HFF-Myc (cell line): Measurements from ENCODE around the gene GPR75.

Experiments used
- DNase-seq: peaks from one replicate; pipeline ENCODE4 v3.0.0-alpha.2; 2011; ENCODE audit warnings: low read depth; ENCODE audit errors: extremely low read depth
- H3K4me3 ChIP-seq: replicated peaks from 2 replicates; pipeline ENCODE4 v1.5.1; 2011; ENCODE audit warnings: low read depth, mild to moderate bottlenecking, control low read depth, low read length
- CTCF ChIP-seq: IDR thresholded peaks from 2 replicates; pipeline ENCODE4 v1.5.1; 2012; ENCODE audit warnings: mild to moderate bottlenecking, low read depth, low read length, control low read depth; ENCODE audit errors: missing control alignments

The GPR75 gene

GRCh38 chr2:53874401-53874950, 14.7 kb upstream of the GPR75 start:
- DNase-seq: no peak
- no peak for TF ChIP-seq CTCF

GRCh38 chr2:53867773-53868172, 8.0 kb upstream of the GPR75 start:
- no peak for DNase-seq
- TF ChIP-seq CTCF: no peak
- no peak overlapping the region for H3K4me3 ChIP-seq

More at GRCh38 chr2:53874401-53874950, 14.7 kb upstream of the GPR75 start:
- no peak overlapping the region for H3K4me3 ChIP-seq

GRCh38 chr2:53867169-53867568, 7.4 kb upstream of the GPR75 start:
- no peak overlapping the region for H3K4me3 ChIP-seq
- no peak for TF ChIP-seq CTCF
- no peak for DNase-seq

- TF ChIP-seq CTCF: no peak
- no peak overlapping the region for H3K4me3 ChIP-seq
- no peak for DNase-seq
These were observed 6.2 kb upstream of the GPR75 start for GRCh38 chr2:53865962-53866361.

- H3K4me3 ChIP-seq: no peak overlapping the region
- no peak for DNase-seq
- no peak for TF ChIP-seq CTCF
These were observed 5.5 kb upstream of the GPR75 start for GRCh38 chr2:53865264-53865663.

- H3K4me3 ChIP-seq: no peak overlapping the region
- no peak for DNase-seq
- no peak for TF ChIP-seq CTCF
These were observed 3.9 kb upstream of the GPR75 start for GRCh38 chr2:53863538-53864227.
